CD1c-positive myeloid dendritic cell (primary cell): ENCODE results near the gene ARHGDIG.
"Not testable (repeated sequence)": the region's sequence is repeated elsewhere in the genome, so short reads cannot be mapped to it uniquely, and the experiment has no call there.

Experiments
- DNase-seq: peaks from one replicate; pipeline ENCODE4 v3.0.0-alpha.2; 2016; ENCODE audit errors: extremely low spot score

The ARHGDIG gene

GRCh38 chr16:330741-331140, 50.4 kb downstream of the ARHGDIG start:
- DNase-seq, result no peak

DNA sequence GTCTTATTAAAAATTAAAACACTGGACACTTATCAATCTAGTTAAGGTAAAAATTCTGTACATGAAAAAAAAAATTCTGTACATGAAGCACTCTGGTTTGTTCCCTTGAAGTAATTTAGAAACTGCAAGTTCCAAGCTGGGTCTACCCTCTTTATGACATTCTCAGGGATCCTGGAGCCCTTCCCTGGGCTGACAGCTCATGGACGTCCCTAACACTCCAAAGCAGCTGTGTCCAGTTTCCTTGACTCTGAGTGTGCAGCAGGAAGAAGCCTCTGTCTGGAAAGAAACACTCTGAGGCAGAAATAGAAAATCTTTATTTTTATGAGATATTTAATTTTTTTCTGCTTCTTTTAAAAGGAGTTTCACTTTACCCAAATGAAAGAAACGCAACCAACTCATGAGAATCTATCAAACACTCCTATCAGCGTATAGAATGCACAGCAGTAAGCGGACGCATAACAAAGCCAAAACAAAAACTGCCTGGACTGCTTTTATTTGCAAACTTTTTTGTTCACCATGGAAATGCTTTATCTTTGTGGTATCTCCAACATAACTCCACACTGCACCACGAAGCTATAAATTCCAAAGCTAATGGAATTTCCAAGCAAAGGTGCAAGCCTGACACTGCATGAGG, 50.9 kb downstream of the ARHGDIG start:
- DNase-seq, result not testable (repeated sequence)
